ENCODE data around the gene TRIO. TPM values are rescaled to one million over a fixed set of nuclear protein-coding genes. Genes with fewer than 3 reads are reported as not detected.
A peak's percentile ranks its signal among the peaks of the same experiment; 100 is the strongest.

TRIO gene
- polyA plus RNA-seq, 1 of the 3 experiments (the other 2 are of a cell fraction): 229 TPM

DNA sequence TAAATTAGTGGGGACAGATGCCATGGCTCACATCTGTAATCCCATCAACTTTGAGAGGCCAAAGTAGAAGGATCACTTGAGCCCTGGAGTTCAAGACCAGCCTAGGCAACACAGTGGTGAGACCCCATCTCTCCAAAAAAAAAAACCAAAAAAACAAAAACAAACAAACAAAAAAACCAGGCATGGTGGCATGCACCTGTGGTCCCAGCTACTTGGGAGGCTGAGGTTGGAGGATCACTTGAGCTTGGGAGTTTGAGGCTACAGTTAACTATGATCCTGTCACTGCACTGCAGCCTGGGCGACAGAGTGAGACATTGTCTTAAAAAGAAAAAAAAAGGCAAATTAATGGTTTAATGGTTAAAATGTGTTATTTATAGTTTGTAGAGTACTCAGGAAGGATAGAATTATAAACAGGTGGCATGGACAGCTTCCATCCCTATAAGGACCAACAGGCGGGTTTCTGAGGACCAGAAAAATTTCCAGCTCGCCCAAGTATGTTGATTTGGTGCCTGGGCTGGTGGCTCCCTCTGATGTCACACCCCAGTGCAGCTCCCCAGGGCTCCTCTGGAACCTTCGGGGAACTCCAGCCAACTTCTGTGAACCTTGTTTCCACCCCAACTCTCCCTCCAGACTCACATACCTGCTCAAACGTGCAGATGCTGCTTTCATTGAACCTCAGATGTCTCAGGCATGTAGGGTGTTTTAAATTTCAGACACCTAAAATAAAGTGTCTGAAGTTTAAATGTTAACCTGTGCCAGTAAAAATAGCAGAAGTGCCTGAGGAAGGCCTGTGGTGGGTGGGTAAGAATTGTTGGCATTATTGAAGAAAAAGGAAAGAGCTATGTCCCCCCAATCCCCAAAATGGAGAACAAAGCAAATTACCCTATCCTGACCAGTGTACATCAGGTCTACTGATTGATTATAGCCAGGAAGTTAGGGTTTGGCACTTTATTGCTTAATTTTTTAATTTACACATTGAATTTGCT is 69.0 kb downstream of the TRIO start (continued):
- TF ChIP-seq POLR2AphosphoS5 (IDR thresholded peaks at IDR 0.05; ENCODE audit: low read depth, low read length) (no peak), SIN3A (IDR thresholded peaks at IDR 0.05; ENCODE audit: borderline replicate concordance, low read depth, low read length) (no peak), CTCF (IDR thresholded peaks at IDR 0.05) (no peak), EZH2phosphoT487 (IDR thresholded peaks at IDR 0.05; ENCODE audit: borderline replicate concordance, low read depth) (no peak), SMC3 (IDR thresholded peaks at IDR 0.05; ENCODE audit: low read depth, low read length) (no peak), FOXJ3 (CRISPR knock-in tag; IDR thresholded peaks at IDR 0.05) (no peak), USF2 (IDR thresholded peaks at IDR 0.05; ENCODE audit: borderline replicate concordance, low read depth, low read length) (no peak)
- TF ChIP-seq, protein P1, sequence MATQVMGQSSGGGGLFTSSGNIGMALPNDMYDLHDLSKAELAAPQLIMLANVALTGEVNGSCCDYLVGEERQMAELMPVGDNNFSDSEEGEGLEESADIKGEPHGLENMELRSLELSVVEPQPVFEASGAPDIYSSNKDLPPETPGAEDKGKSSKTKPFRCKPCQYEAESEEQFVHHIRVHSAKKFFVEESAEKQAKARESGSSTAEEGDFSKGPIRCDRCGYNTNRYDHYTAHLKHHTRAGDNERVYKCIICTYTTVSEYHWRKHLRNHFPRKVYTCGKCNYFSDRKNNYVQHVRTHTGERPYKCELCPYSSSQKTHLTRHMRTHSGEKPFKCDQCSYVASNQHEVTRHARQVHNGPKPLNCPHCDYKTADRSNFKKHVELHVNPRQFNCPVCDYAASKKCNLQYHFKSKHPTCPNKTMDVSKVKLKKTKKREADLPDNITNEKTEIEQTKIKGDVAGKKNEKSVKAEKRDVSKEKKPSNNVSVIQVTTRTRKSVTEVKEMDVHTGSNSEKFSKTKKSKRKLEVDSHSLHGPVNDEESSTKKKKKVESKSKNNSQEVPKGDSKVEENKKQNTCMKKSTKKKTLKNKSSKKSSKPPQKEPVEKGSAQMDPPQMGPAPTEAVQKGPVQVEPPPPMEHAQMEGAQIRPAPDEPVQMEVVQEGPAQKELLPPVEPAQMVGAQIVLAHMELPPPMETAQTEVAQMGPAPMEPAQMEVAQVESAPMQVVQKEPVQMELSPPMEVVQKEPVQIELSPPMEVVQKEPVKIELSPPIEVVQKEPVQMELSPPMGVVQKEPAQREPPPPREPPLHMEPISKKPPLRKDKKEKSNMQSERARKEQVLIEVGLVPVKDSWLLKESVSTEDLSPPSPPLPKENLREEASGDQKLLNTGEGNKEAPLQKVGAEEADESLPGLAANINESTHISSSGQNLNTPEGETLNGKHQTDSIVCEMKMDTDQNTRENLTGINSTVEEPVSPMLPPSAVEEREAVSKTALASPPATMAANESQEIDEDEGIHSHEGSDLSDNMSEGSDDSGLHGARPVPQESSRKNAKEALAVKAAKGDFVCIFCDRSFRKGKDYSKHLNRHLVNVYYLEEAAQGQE (IDR thresholded peaks at IDR 0.05; ENCODE audit: low read depth, low read length): no peak

GRCh38 chr5:14212838-14213237 is 69.7 kb downstream of the TRIO start:
- POLR2A ChIA-PET: no interaction called here
- peaks cover 29 to 40% of the 10 kb centered on the region in 2 experiments for H3K4me1 ChIP-seq (ENCODE audit: control insufficient read depth in 1 of 2, insufficient read depth in 2 of 2, low read depth in 1 of 2, low read length in 1 of 2)
- no peak overlapping the region for H2AFZ ChIP-seq (ENCODE audit: low read depth)
- 79% methylated on average over 4 of the region's 4 CpGs for WGBS (ENCODE audit: low lambda C conversion rate)
- H3K27me3 ChIP-seq (ENCODE audit: insufficient read depth): no peaks in the 10 kb centered on the region
- no peaks in the 10 kb centered on the region for H3K9me3 ChIP-seq
- H3K9ac ChIP-seq: no peak overlapping the region
- H3K36me3 ChIP-seq (replicated peaks in 1 of 2; ENCODE audit: control insufficient read depth in 1 of 2, insufficient read depth in 2 of 2, low read length in 1 of 2): peaks cover 0 to 4% of the 10 kb centered on the region in 2 experiments
- peaks cover 32% of the 10 kb centered on the region for H3F3A ChIP-seq (replicated peaks; ENCODE audit: insufficient read depth)
- DNase-seq: no peak
- CTCF ChIA-PET: no interaction called here
- no peaks in the 10 kb centered on the region for H3K9me2 ChIP-seq
- no peak overlapping the region for H3K4me2 ChIP-seq
- H3K4me3 ChIP-seq (ENCODE audit: low read depth in 2 of 2, low read length in 1 of 2): no peak overlapping the region
- H3K79me2 ChIP-seq (ENCODE audit: insufficient read depth): peaks cover 100% of the 10 kb centered on the region
- H3K27ac ChIP-seq (ENCODE audit: low read depth in 2 of 2, low read length in 1 of 2): peak overlapping the region in 1 of 2 experiments; percentile 23; a peak in 1 of 4 replicates
- H4K20me1 ChIP-seq (ENCODE audit: insufficient read depth): peaks cover 85% of the 10 kb centered on the region
- TF ChIP-seq USF2 (IDR thresholded peaks at IDR 0.05; ENCODE audit: borderline replicate concordance, low read depth, low read length) (no peak), POLR2AphosphoS5 (IDR thresholded peaks at IDR 0.05; ENCODE audit: low read depth, low read length) (no peak), FOXJ3 (CRISPR knock-in tag; IDR thresholded peaks at IDR 0.05) (no peak), FOSL2 (IDR thresholded peaks at IDR 0.05; ENCODE audit: borderline replicate concordance, low read depth) (no peak), JUND (IDR thresholded peaks at IDR 0.05) (no peak), ZBTB33 (IDR thresholded peaks at IDR 0.05; ENCODE audit: borderline replicate concordance, low read depth) (no peak), CTCF (IDR thresholded peaks at IDR 0.05) (no peak), IRF3 (IDR thresholded peaks at IDR 0.05; ENCODE audit: low read depth, low read length) (no peak), ELF1 (IDR thresholded peaks at IDR 0.05) (no peak), NRF1 (IDR thresholded peaks at IDR 0.05; ENCODE audit: low read depth, low read length) (no peak)
